Smooth muscle cell (in vitro differentiated cells): ENCODE results near the gene GCK. TPM values are rescaled to one million over a fixed set of nuclear protein-coding genes. Genes with fewer than 3 reads are reported as not detected.

Experiments used
- DNase-seq: peaks from one replicate; lab custom pipeline; 2025; ENCODE audit not compliant: unreplicated experiment; lab: John Stamatoyannopoulos, UW
- H2AFZ ChIP-seq: fragments of 200-600 bp; sonication (generic); 2 replicates; pipeline ENCODE4 v1.6.0; 2016; ENCODE audit warnings: antibody characterized with exemption, low read depth, mild to moderate bottlenecking
- H3F3A ChIP-seq: fragments of 200-600 bp; sonication (generic); 2 replicates; pipeline ENCODE4 v1.6.0; 2017; ENCODE audit warnings: antibody characterized with exemption, low read depth
- H3K27ac ChIP-seq: fragments of 200-600 bp; sonication (generic); 2 replicates; pipeline ENCODE4 v1.5.1; 2016; ENCODE audit warnings: low read depth, mild to moderate bottlenecking
- H3K27me3 ChIP-seq: fragments of 200-600 bp; sonication (generic); 2 replicates; pipeline ENCODE4 v1.6.1; 2016; ENCODE audit warnings: low read depth, mild to moderate bottlenecking
- H3K36me3 ChIP-seq: fragments of 200-600 bp; sonication (generic); 2 replicates; pipeline ENCODE4 v1.5.1; 2016; ENCODE audit warnings: low read depth
- H3K4me1 ChIP-seq: fragments of 200-600 bp; sonication (generic); 2 replicates; pipeline ENCODE4 v1.5.1; 2016; ENCODE audit warnings: low read depth
- H3K4me2 ChIP-seq: fragments of 200-600 bp; sonication (generic); 2 replicates; pipeline ENCODE4 v1.6.0; 2016; ENCODE audit warnings: mild to moderate bottlenecking
- H3K4me3 ChIP-seq: fragments of 200-600 bp; sonication (generic); 2 replicates; pipeline ENCODE4 v1.5.1; 2016; ENCODE audit warnings: mild to moderate bottlenecking
- H3K79me2 ChIP-seq: fragments of 200-600 bp; sonication (generic); 2 replicates; pipeline ENCODE4 v1.6.0; 2016; ENCODE audit warnings: low read depth, mild to moderate bottlenecking
- H3K9ac ChIP-seq: fragments of 200-600 bp; sonication (generic); 2 replicates; pipeline ENCODE4 v1.6.0; 2016; ENCODE audit warnings: low read depth
- H3K9me3 ChIP-seq: fragments of 200-600 bp; sonication (generic); replicated peaks from 2 replicates; pipeline ENCODE4 v1.5.1; 2016; ENCODE audit warnings: low read depth
- H4K20me1 ChIP-seq: fragments of 200-600 bp; sonication (generic); 2 replicates; pipeline ENCODE4 v1.6.0; 2016; ENCODE audit warnings: low read depth
- WGBS: methylation state at CpG from one replicate; pipeline ENCODE4 v1.1.7; 2016; ENCODE audit warnings: low lambda C conversion rate; 5-methylcytosine and 5-hydroxymethylcytosine counted together
- polyA plus RNA-seq: library from polyadenylated mRNA; unstranded; fragments of >200 nt; fragmentation: Nextera tagmentation; extraction: Ambion mirVana; gene quantifications from 2 replicates; pipeline ENCODE4 v1.2.1, GENCODE V29; 2016
- total RNA-seq: library from RNA; depleted of rRNA; stranded (reverse); fragments of >200 nt; gene quantifications from 2 replicates; pipeline ENCODE4 v1.2.3, GENCODE V29; 2014
- TF ChIP-seq, protein P1 (sequence below): fragments of 200-600 bp; sonication (generic); IDR thresholded peaks from 2 replicates; pipeline ENCODE4 v1.5.1; 2017; ENCODE audit warnings: borderline replicate concordance, mild to moderate bottlenecking, antibody characterized with exemption; ENCODE audit not compliant: insufficient read depth, poor library complexity, severe bottlenecking

Gene GCK
- total and polyA plus RNA-seq, 2 experiments from 2014 or later, result 1.6 to 5.5 TPM

DNA sequence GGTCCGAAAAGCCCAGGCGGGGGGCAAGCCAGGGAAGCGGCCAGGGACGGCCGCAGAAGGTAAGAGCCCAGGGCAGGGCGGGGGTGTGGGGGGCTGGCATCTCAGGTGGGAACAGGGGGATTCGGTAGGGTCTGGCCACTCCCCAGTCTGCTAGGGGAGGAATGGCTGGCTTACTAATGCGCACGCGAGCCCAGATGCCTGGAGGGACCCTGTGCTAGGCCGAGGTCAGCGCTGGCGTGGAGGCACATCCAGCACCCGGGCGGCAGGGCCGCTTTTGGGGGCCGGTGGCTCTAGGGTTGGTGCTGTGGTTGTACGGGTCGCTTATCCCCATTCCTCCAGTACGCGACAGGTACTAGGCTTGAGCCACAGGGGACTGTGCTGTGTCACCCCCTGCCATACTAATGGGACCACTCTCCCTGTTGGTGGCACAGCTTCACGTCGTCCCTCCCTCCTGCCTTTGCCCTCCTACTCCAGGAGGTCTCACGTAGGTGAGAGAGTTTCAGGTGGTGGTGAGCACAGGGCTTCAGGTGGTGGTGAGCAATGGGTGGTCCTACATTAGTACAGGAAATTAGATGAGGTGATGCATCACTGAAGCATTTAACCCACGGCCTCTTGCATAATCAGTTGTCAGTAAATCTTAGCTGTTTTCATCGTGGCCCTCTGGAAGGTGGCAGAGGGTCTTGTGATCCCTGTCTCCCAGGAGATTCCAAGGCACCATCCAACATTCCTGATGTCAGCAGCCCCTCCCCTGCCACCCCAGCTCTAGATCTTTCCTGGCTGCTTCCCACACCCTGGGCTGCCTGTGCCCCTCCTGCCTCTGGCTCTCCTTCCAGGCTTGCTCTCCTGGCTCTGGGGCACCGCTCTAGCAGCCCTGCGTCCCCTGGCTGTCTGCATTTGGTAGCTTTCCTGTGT is 84.1 kb downstream of the GCK start:
- peak overlapping the region; percentile 94 for H3K4me2 ChIP-seq
- WGBS, result 7% methylated on average over 20 of the region's 28 CpGs
- peak overlapping the region; percentile 76 for H2AFZ ChIP-seq
- H3K9me3 ChIP-seq, result no peaks in the 10 kb centered on the region
- no peak for DNase-seq
- H3K79me2 ChIP-seq, result peaks cover 23% of the 10 kb centered on the region
- H4K20me1 ChIP-seq, result peaks cover 18% of the 10 kb centered on the region
- H3K27ac ChIP-seq, result peak overlapping the region; percentile 78
- TF ChIP-seq, protein P1, sequence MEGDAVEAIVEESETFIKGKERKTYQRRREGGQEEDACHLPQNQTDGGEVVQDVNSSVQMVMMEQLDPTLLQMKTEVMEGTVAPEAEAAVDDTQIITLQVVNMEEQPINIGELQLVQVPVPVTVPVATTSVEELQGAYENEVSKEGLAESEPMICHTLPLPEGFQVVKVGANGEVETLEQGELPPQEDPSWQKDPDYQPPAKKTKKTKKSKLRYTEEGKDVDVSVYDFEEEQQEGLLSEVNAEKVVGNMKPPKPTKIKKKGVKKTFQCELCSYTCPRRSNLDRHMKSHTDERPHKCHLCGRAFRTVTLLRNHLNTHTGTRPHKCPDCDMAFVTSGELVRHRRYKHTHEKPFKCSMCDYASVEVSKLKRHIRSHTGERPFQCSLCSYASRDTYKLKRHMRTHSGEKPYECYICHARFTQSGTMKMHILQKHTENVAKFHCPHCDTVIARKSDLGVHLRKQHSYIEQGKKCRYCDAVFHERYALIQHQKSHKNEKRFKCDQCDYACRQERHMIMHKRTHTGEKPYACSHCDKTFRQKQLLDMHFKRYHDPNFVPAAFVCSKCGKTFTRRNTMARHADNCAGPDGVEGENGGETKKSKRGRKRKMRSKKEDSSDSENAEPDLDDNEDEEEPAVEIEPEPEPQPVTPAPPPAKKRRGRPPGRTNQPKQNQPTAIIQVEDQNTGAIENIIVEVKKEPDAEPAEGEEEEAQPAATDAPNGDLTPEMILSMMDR, result no peak
- no peaks in the 10 kb centered on the region for H3K4me1 ChIP-seq
- no peaks in the 10 kb centered on the region for H3K27me3 ChIP-seq
- H3K9ac ChIP-seq, result peak overlapping the region; percentile 87
- H3F3A ChIP-seq, result peaks cover 17% of the 10 kb centered on the region
- no peaks in the 10 kb centered on the region for H3K36me3 ChIP-seq
- H3K4me3 ChIP-seq, result peak overlapping the region; percentile 84

DNA sequence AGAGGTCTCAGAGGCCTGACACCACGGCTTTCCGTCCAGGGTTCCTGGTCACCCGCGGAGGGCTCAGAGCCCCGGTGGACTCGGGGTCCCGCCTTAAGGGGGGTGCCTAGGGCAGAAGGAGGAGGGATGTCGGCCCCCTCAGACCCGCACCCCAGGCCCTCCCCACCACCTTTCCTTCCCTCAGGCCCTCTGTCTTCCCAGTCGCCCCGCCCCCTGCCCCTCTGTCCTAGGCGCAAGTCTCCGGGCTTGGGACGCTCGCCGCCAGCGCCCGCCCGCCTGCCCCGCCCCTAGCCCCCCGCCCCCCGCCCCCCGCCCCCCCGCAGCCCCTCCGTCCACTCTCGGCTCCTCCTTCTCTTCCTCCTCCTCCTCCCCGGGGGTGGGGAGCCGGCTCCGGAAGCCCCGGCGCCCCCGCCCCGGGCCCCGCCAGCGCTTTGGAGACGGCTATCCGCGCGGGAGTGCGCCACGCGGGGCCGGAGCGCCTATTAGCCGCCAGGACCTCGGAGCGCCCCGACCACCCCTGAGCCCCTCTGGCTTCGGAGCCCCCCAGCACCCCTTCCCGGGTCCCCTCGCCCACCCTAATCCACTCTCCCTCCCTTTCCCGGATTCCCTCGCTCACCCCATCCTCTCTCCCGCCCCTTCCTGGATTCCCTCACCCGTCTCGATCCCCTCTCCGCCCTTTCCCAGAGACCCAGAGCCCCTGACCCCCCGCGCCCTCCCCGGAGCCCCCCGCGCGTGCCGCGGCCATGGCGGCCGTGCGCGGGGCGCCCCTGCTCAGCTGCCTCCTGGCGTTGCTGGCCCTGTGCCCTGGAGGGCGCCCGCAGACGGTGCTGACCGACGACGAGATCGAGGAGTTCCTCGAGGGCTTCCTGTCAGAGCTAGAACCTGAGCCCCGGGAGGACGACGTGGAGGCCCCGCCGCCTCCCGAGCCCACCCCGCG is 85.0 kb downstream of the GCK start, which contains the start of gene AEBP1:
Gene AEBP1, plus strand, starts transcription at position 423 of the 937 bp plus-strand sequence. Its CDS starts 321 bp downstream, at position 744.
- Histone ChIP-seq H3F3A (peaks cover 22% of the 10 kb centered on the region), H3K9ac (peak within 1 kb of the TSS; percentile 87), H2AFZ (peak within 1 kb of the TSS; percentile 76), H3K27ac (peak within 1 kb of the TSS; percentile 78), H3K4me2 (peak within 1 kb of the TSS; percentile 94), H3K79me2 (peaks cover 23% of the 10 kb centered on the region), H3K4me3 (peak within 1 kb of the TSS; percentile 84), H3K27me3 (no peaks in the 10 kb centered on the region), H3K4me1 (no peaks in the 10 kb centered on the region), H4K20me1 (peaks cover 18% of the 10 kb centered on the region), H3K9me3 (no peaks in the 10 kb centered on the region), H3K36me3 (no peaks in the 10 kb centered on the region)
- DNase-seq, result no peak
- WGBS, result 4% methylated on average over 34 of the region's 87 CpGs
- TF ChIP-seq, protein P1, result no peak

DNA sequence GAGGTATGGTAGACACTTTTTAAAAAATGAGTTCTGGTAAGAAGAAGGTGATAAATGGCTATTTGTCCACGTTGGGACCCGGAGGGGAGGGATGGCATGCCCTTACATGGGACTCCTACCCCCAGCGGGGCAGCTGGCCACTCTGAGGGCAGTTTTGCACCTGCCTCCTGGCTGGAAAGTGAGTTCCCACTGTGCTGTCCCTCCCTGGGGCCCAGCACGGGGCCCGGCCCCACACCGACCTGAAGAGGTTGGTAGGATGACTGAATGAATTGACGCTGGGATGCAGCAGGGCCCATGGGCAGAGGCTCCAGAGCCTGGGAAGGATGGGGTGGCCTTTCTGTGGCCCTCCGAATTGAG is 85.7 kb downstream of the GCK start:
- TF ChIP-seq, protein P1, result no peak
- H3K4me1 ChIP-seq, result no peaks in the 10 kb centered on the region
- peaks cover 23% of the 10 kb centered on the region for H3K79me2 ChIP-seq
- DNase-seq, result no peak
- peaks cover 22% of the 10 kb centered on the region for H3F3A ChIP-seq
- no peak overlapping the region for H3K4me2 ChIP-seq
- H3K36me3 ChIP-seq, result no peaks in the 10 kb centered on the region
- H3K9ac ChIP-seq, result no peak overlapping the region
- H3K4me3 ChIP-seq, result peak overlapping the region; percentile 84
- no peak overlapping the region for H3K27ac ChIP-seq
- H3K9me3 ChIP-seq, result no peaks in the 10 kb centered on the region
- no peaks in the 10 kb centered on the region for H3K27me3 ChIP-seq
- 64% methylated on average over 8 of the region's 8 CpGs for WGBS
- peaks cover 18% of the 10 kb centered on the region for H4K20me1 ChIP-seq
- no peak overlapping the region for H2AFZ ChIP-seq
